Peyer's patch (tissue), 4 donors: ENCODE results near the gene ANKMY1.

ENCODE experiments used
- POLR2A ChIP-seq, 2 donors: fragments of 450-650 bp; IDR thresholded peaks; one replicate each; pipeline ENCODE4 v1.5.1; 2017; ENCODE audit warnings: antibody characterized with exemption in 2 of 2, mild to moderate bottlenecking in 2 of 2, moderate library complexity in 2 of 2
- TF ChIP-seq, protein P1 (sequence below), 6 experiments: fragments of 450-650 bp in 4 of 6; fragments of 200-600 bp in 2 of 6; sonication (generic) in 1 of 6; IDR thresholded peaks; one replicate each; pipeline ENCODE4 v1.5.1; 2017 to 2019; ENCODE audit warnings: antibody characterized with exemption in 6 of 6, mild to moderate bottlenecking in 3 of 6, moderate library complexity in 1 of 6

- no peak for TF ChIP-seq POLR2A (IDR thresholded peaks at IDR 0.05)
- TF ChIP-seq, protein P1, sequence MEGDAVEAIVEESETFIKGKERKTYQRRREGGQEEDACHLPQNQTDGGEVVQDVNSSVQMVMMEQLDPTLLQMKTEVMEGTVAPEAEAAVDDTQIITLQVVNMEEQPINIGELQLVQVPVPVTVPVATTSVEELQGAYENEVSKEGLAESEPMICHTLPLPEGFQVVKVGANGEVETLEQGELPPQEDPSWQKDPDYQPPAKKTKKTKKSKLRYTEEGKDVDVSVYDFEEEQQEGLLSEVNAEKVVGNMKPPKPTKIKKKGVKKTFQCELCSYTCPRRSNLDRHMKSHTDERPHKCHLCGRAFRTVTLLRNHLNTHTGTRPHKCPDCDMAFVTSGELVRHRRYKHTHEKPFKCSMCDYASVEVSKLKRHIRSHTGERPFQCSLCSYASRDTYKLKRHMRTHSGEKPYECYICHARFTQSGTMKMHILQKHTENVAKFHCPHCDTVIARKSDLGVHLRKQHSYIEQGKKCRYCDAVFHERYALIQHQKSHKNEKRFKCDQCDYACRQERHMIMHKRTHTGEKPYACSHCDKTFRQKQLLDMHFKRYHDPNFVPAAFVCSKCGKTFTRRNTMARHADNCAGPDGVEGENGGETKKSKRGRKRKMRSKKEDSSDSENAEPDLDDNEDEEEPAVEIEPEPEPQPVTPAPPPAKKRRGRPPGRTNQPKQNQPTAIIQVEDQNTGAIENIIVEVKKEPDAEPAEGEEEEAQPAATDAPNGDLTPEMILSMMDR (IDR thresholded peaks at IDR 0.05) = no peak
Observed at GRCh38 chr2:240557101-240557751, 562 bp downstream of the ANKMY1 start.
